B cell (primary cell): ENCODE data around the gene CHRNA7. TPM values are rescaled to one million over a fixed set of nuclear protein-coding genes. Genes with fewer than 3 reads are reported as not detected.

Experiments used
- ATAC-seq: fragments of 200-7000 bp; cut with Tn5 transposase; one replicate; pipeline ENCODE4 v1.10.0; 2021; ENCODE audit warnings: low read depth, mild to moderate bottlenecking, moderate number of reproducible peaks, moderate library complexity
- CTCF ChIA-PET: fragments of 350-600 bp; sonication (Branson Sonifier 250); formaldehyde crosslinking; loops from one replicate; lab custom pipeline; 2021; ENCODE audit warnings: antibody characterized with exemption, inconsistent platforms; lab: Charles Lee
- POLR2A ChIA-PET: fragments of 350-600 bp; sonication (Branson Sonifier 250); formaldehyde crosslinking; loops from one replicate; lab custom pipeline; 2021; ENCODE audit warnings: antibody characterized with exemption; lab: Charles Lee
- DNase-seq: peaks from one replicate; pipeline ENCODE4 v3.0.0; 2013
- H2AFZ ChIP-seq: 2 replicates; pipeline ENCODE4 v1.6.1; 2012; ENCODE audit warnings: mild to moderate bottlenecking, low read depth, low read length; ENCODE audit not compliant: insufficient read depth, poor library complexity, severe bottlenecking
- H3K27ac ChIP-seq, 2 donors: 1 replicate in 1 of 2; 2 replicates in 1 of 2; pipeline ENCODE4 v1.5.1; 2012 to 2013; ENCODE audit warnings: low read length in 2 of 2, mild to moderate bottlenecking in 2 of 2, moderate library complexity in 1 of 2
- H3K27me3 ChIP-seq, 4 experiments: fragments of 200-600 bp in 1 of 4; sonication (generic) in 1 of 4; replicated peaks in 1 of 4; 1 replicate in 2 of 4; 2 replicates in 2 of 4; pipeline versions ENCODE4 v1.6.1 to v1.7.0; 2013 to 2016; ENCODE audit warnings: low read length in 3 of 4, mild to moderate bottlenecking in 2 of 4, mixed read lengths in 1 of 4, moderate library complexity in 1 of 4; ENCODE audit not compliant: insufficient read depth in 4 of 4, control insufficient read depth in 3 of 4; ENCODE audit errors: control extremely low read depth in 1 of 4
- H3K36me3 ChIP-seq, 2 experiments: replicated peaks in 1 of 2; 1 replicate in 1 of 2; 2 replicates in 1 of 2; pipeline versions ENCODE4 v1.6.1 to v1.7.1; 2013; ENCODE audit warnings: low read length in 1 of 2; ENCODE audit not compliant: insufficient read depth in 2 of 2, control insufficient read depth in 1 of 2; ENCODE audit errors: control extremely low read depth in 1 of 2, extremely low read depth in 1 of 2
- H3K4me1 ChIP-seq, 2 donors: fragments of 200-600 bp in 1 of 2; sonication (generic) in 1 of 2; 1 replicate in 1 of 2; 2 replicates in 1 of 2; pipeline versions ENCODE4 v1.5.1 to v1.6.1; 2013 to 2017; ENCODE audit warnings: low read length in 2 of 2; ENCODE audit not compliant: control insufficient read depth in 2 of 2, insufficient read depth in 2 of 2
- H3K4me2 ChIP-seq: replicated peaks from 2 replicates; pipeline ENCODE3; 2012; ENCODE audit warnings: mild to moderate bottlenecking, low read depth, low read length; ENCODE audit not compliant: poor library complexity, severe bottlenecking
- H3K4me3 ChIP-seq, 5 experiments: fragments of 200-600 bp in 1 of 5; sonication (generic) in 1 of 5; 1 replicate in 3 of 5; 2 replicates in 2 of 5; pipeline versions ENCODE4 v1.5.1 to v1.7.0; 2011 to 2016; ENCODE audit warnings: low read length in 4 of 5, mild to moderate bottlenecking in 4 of 5, low read depth in 2 of 5, control low read depth in 1 of 5, moderate library complexity in 1 of 5; ENCODE audit not compliant: insufficient read depth in 1 of 5; ENCODE audit errors: control extremely low read depth in 1 of 5, extremely low read depth in 1 of 5
- H3K79me2 ChIP-seq: fragments of 200-600 bp; sonication (generic); one replicate; pipeline ENCODE4 v1.6.0; 2016; ENCODE audit warnings: low read length; ENCODE audit not compliant: control insufficient read depth, insufficient read depth
- H3K9ac ChIP-seq: fragments of 200-600 bp; sonication (generic); 2 replicates; pipeline ENCODE4 v1.6.1; 2017; ENCODE audit warnings: mild to moderate bottlenecking, low read length, moderate library complexity
- H3K9me3 ChIP-seq, 3 donors: one replicate each; pipeline versions ENCODE4 v1.6.1 to v1.7.1; 2013; ENCODE audit warnings: low read length in 2 of 3; ENCODE audit not compliant: control insufficient read depth in 2 of 3, insufficient read depth in 1 of 3; ENCODE audit errors: control extremely low read depth in 1 of 3
- H4K20me1 ChIP-seq: 2 replicates; pipeline ENCODE4 v1.6.0; 2012; ENCODE audit warnings: mild to moderate bottlenecking, low read length; ENCODE audit not compliant: insufficient read depth, control insufficient read depth, poor library complexity, severe bottlenecking
- H3K27ac Mint-ChIP-seq: one replicate; pipeline ENCODE4 v1.8.0; 2021; ENCODE audit warnings: mixed read lengths
- H3K27me3 Mint-ChIP-seq: one replicate; pipeline ENCODE4 v1.8.0; 2021; ENCODE audit warnings: mixed read lengths
- H3K4me1 Mint-ChIP-seq: one replicate; pipeline ENCODE4 v1.8.0; 2021; ENCODE audit warnings: mixed read lengths
- H3K4me3 Mint-ChIP-seq: one replicate; pipeline ENCODE4 v1.8.0; 2021; ENCODE audit warnings: mixed read lengths
- H3K9me3 Mint-ChIP-seq: one replicate; pipeline ENCODE4 v1.8.0; 2022; ENCODE audit warnings: mixed read lengths; ENCODE audit not compliant: insufficient read depth
- CTCF ChIP-seq: fragments of 200-600 bp; IDR thresholded peaks from one replicate; pipeline ENCODE4 v1.8.0; 2022; ENCODE audit warnings: antibody characterized with exemption, mild to moderate bottlenecking
- EZH2 ChIP-seq: IDR thresholded peaks from 2 replicates; pipeline ENCODE4 v1.6.1; 2012; ENCODE audit warnings: borderline replicate concordance, low read depth, mild to moderate bottlenecking, moderate library complexity, low read length; ENCODE audit not compliant: insufficient read depth, poor library complexity, severe bottlenecking
- WGBS: methylation state at CpG from one replicate; pipeline ENCODE4 v1.1.5; 2013; ENCODE audit warnings: missing lambda C conversion rate; ENCODE audit not compliant: insufficient coverage; 5-methylcytosine and 5-hydroxymethylcytosine counted together
- intact Hi-C: fragments of 100-400 bp; cut with micrococcal nuclease; formaldehyde crosslinking; loops from one replicate; pipeline ENCODE4 v1.10.0; 2022
- polyA plus RNA-seq: library from polyadenylated mRNA; depleted of rRNA; stranded (reverse); fragments of >200 nt; gene quantifications from 2 replicates; pipeline ENCODE4 v1.2.3, GENCODE V29; 2012
- total RNA-seq, 2 donors: library from RNA; stranded (reverse); fragments of 120-200 nt in 1 of 2; gene quantifications; 1 replicate in 1 of 2; 2 replicates in 1 of 2; pipeline versions ENCODE4 v1.2.3 to v1.2.4, GENCODE V29; 2013 to 2022

CHRNA7 gene
- total and polyA plus RNA-seq, 2 donors (not counting 1 experiment from before 2014, with no cell fraction given) = 0.16 TPM; not detected in 1

- no peak overlapping the region for H3K27ac Mint-ChIP-seq
- H3K4me2 ChIP-seq = no peak overlapping the region
- peaks cover 20% of the 10 kb centered on the region for H3K27me3 Mint-ChIP-seq
- H3K4me3 Mint-ChIP-seq = no peak overlapping the region
- no peak overlapping the region for H3K27ac ChIP-seq
- intact Hi-C loops = no loop called here
- H3K4me1 ChIP-seq = no peaks in the 10 kb centered on the region
- no peaks in the 10 kb centered on the region for H3K79me2 ChIP-seq
- CTCF ChIA-PET = no interaction called here
- H3K36me3 ChIP-seq = no peaks in the 10 kb centered on the region
- H3K27me3 ChIP-seq = peaks cover 0 to 6% (median 0%) of the 10 kb centered on the region in 4 experiments
- no peaks in the 10 kb centered on the region for H3K4me1 Mint-ChIP-seq
- no peaks in the 10 kb centered on the region for H3K9me3 ChIP-seq
- WGBS = 75% methylated on average over 10 of the region's 11 CpGs
- H4K20me1 ChIP-seq = no peaks in the 10 kb centered on the region
- no peak for DNase-seq
- ATAC-seq = no peak
- no peak overlapping the region for H2AFZ ChIP-seq
- TF ChIP-seq EZH2 (no peak), CTCF (no peak)
- POLR2A ChIA-PET = no interaction called here
- no peak overlapping the region for H3K4me3 ChIP-seq
- H3K9ac ChIP-seq = no peak overlapping the region
- no peaks in the 10 kb centered on the region for H3K9me3 Mint-ChIP-seq
These were observed 75.2 kb downstream of the CHRNA7 start for GRCh38 chr15:32105258-32106241.
